Naive thymus-derived CD8-positive, alpha-beta T cell (primary cell): ENCODE data around the gene UBE2V1. TPM values are rescaled to one million over a fixed set of nuclear protein-coding genes. Genes with fewer than 3 reads are reported as not detected.
A peak's percentile ranks its signal among the peaks of the same experiment; 100 is the strongest.

Experiments
- ATAC-seq, 2 donors: fragments of 150-1000 bp; cut with Tn5 transposase in 1 of 2; sonication (Bioruptor Pico), chemical (Tn5 transposase) in 1 of 2; 1 replicate in 1 of 2; 2 replicates in 1 of 2; pipeline ENCODE4 v1.10.0; 2021; ENCODE audit warnings: mild to moderate bottlenecking in 2 of 2, moderate library complexity in 2 of 2
- POLR2A ChIA-PET: fragments of 350-600 bp; sonication (Branson Sonifier 250); formaldehyde crosslinking; loops from one replicate; lab custom pipeline; 2021; ENCODE audit warnings: antibody characterized with exemption; lab: Charles Lee
- DNase-seq, 10 donors: peaks; one replicate each; pipeline versions ENCODE4 v3.0.0 to v3.0.0-alpha.2; 2020 to 2022
- H3K27ac Mint-ChIP-seq, 10 donors: one replicate each; pipeline ENCODE4 v1.8.0; 2020 to 2022; ENCODE audit warnings: mild to moderate bottlenecking in 10 of 10, mixed read lengths in 10 of 10, moderate library complexity in 4 of 10, inconsistent platforms in 1 of 10
- H3K27me3 Mint-ChIP-seq, 5 donors: one replicate each; pipeline ENCODE4 v1.8.0; 2021 to 2022; ENCODE audit warnings: mixed read lengths in 5 of 5
- H3K36me3 Mint-ChIP-seq, 3 donors: one replicate each; pipeline ENCODE4 v1.8.0; 2020 to 2022; ENCODE audit warnings: mixed read lengths in 3 of 3, mild to moderate bottlenecking in 2 of 3, inconsistent platforms in 1 of 3
- H3K4me1 Mint-ChIP-seq, 4 donors: one replicate each; pipeline ENCODE4 v1.8.0; 2021 to 2022; ENCODE audit warnings: mixed read lengths in 4 of 4
- H3K4me3 Mint-ChIP-seq, 10 donors: one replicate each; pipeline ENCODE4 v1.8.0; 2020 to 2022; ENCODE audit warnings: mild to moderate bottlenecking in 10 of 10, mixed read lengths in 10 of 10, moderate library complexity in 6 of 10, inconsistent platforms in 1 of 10
- H3K9me3 Mint-ChIP-seq, 9 donors: one replicate each; pipeline ENCODE4 v1.8.0; 2020 to 2022; ENCODE audit warnings: mixed read lengths in 9 of 9, mild to moderate bottlenecking in 3 of 9, inconsistent platforms in 1 of 9, moderate library complexity in 1 of 9
- polyA plus RNA-seq, 3 donors: library from polyadenylated mRNA; unstranded; fragments of 300-500 nt; fragmentation: Illumina TruSeq; gene quantifications; one replicate each; pipeline ENCODE4 v1.2.3, GENCODE V29; 2021
- total RNA-seq, 8 experiments: library from RNA in 2 of 8; stranded (reverse) in 2 of 8; gene quantifications; one replicate each; pipeline ENCODE4 v1.2.3 and lab custom pipeline; 2021 to 2026

Gene UBE2V1
- total and polyA plus RNA-seq, 5 experiments from 2014 or later, result 141 to 165 (median 154) TPM

DNA sequence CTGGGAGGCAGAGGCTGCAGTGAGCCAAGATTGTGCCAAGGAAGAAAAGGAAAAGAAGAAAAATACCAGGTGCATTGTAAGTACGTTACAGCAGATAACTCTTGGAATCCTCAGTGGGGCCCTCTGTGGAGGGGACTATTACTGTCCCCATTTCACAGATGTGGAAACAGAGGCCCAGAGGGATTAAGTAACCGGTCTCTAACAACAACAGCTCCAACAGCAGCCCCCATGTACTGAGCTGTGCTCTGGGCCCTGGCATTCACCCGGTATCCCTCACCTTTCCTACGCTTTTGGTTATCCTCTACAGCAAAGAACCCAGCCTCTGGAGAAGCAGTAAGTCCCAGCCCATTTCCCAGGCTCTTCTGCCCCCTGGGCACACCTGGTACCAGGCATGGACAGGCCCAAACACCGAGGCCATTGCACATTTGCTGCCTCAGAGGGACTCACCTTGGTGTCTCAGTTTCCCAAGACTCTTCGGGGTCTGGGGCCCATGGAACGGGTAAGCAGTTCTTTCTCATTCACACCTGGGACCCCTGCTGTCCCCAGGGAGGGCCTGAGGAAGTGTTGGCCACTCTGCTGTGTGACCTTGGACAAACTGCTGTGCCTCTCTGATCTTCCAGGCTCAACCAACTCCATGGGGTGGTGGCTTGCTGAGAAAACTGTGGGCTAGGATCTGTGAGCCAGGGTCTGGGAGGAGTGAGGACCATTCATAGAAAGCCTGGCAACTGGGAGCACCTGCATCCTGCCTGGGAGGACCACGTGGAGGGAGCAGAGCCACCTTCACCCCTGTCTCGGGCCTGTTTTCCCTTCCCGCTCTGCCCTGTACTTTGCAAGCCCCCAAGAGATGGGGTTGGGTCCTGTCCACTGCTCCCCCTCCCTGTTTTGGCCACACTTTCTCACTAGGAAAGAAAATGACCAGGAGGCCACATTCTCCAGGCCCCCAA, 70.3 kb downstream of the UBE2V1 start:
- Mint-ChIP-seq H3K36me3 (peaks cover 0 to 5% (median 0%) of the 10 kb centered on the region in 3 donors), H3K27me3 (peaks cover 2 to 11% (median 5%) of the 10 kb centered on the region in 5 donors), H3K9me3 (peaks cover 0 to 6% (median 0%) of the 10 kb centered on the region in 9 donors), H3K4me1 (peaks cover 0 to 13% (median 9%) of the 10 kb centered on the region in 4 donors), H3K4me3 (no peak overlapping the region), H3K27ac (no peak overlapping the region)
- no peak for DNase-seq
- no peak for ATAC-seq
- POLR2A ChIA-PET, result no interaction called here

DNA sequence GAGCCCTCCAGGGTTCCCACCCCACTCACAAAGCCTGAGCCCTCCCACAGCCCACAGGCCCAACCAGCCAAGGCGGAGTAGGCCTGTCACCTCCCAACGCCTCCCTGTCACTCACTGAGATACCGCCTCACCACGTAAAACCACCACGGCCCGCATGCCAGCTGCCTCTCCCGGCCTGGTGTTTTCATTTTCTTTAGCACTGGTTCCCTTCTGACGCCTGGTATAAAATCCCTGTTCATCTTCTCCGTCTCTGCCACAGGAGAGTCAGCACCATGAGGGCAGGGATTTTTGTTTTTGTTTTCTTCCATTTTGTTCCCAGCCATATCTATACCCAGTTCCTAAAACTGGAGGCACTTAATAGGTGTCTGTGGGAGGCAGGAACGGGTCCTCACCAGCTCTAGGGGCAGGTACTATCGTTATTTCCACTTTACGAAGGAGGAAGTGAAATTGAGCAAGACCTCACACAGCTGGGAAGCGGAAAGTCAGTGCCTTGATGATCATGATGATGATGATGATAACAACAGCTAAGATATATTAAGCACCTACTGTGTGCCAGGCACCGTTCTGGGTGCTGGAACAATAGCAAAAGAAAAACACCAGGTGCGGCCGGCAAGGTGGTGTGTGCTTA, 71.6 kb downstream of the UBE2V1 start:
- ATAC-seq (peak in 1 of 2 donors; percentile 41), DNase-seq (no peak)
- H3K4me3 Mint-ChIP-seq, result peak overlapping the region in 2 of 10 donors; percentile 52 to 61
- peaks cover 0 to 5% (median 0%) of the 10 kb centered on the region in 3 donors for H3K36me3 Mint-ChIP-seq
- peaks cover 2 to 11% (median 3%) of the 10 kb centered on the region in 5 donors for H3K27me3 Mint-ChIP-seq
- peak overlapping the region in 2 of 10 donors; percentile 44 to 67 for H3K27ac Mint-ChIP-seq
- peaks cover 0 to 6% (median 0%) of the 10 kb centered on the region in 9 donors for H3K9me3 Mint-ChIP-seq
- H3K4me1 Mint-ChIP-seq, result peaks cover 0 to 10% (median 4%) of the 10 kb centered on the region in 4 donors
- POLR2A ChIA-PET, result no interaction called here

DNA sequence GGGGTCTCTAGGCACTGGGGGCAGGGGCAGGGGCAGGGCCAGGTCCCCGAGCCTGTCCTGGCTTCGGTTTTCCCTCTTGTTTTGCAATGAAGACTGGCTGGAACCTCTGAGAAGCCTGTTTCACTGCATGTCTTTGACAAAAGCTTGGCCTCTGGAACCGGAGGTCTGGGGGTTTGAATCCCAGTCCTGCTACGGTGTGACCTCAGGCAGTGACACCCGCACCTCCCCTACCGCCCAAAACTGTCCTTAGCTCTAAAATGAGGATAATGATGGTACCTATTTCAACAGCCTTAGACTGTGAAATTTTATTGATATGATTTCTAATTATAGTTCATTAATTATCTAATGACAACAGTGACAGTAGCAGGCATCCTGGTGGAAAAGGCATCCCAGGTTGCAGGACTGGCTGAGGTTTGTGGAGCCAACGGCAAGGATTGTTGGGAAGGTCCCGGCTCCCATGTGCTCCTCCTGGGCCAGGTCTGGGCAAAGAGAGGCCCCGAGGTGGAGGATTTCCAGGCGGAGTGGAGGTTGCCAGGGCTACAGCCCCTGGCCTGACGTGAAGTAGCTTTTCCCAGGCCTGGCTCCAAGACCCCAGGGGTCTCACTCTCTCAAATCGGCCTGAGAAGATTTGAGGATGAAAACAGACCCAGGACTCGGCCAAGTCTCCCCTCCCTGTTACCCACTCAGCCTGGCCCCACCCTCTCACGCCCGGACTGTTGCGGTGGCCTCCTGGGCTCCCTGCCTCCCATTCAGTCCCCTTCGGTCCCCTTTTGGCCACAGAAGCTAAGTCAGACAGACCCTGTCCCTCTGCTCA, 72.3 kb downstream of the UBE2V1 start:
- Mint-ChIP-seq H3K4me3 (peak overlapping the region in 1 of 10 donors; percentile 61), H3K36me3 (no peaks in the 10 kb centered on the region), H3K27ac (peak overlapping the region in 2 of 10 donors; percentile 44 to 67), H3K4me1 (peaks cover 0 to 10% (median 2%) of the 10 kb centered on the region in 4 donors), H3K9me3 (peaks cover 0 to 2% (median 0%) of the 10 kb centered on the region in 9 donors), H3K27me3 (peaks cover 0 to 4% (median 2%) of the 10 kb centered on the region in 5 donors)
- POLR2A ChIA-PET, result no interaction called here
- ATAC-seq, result no peak
- no peak for DNase-seq

DNA sequence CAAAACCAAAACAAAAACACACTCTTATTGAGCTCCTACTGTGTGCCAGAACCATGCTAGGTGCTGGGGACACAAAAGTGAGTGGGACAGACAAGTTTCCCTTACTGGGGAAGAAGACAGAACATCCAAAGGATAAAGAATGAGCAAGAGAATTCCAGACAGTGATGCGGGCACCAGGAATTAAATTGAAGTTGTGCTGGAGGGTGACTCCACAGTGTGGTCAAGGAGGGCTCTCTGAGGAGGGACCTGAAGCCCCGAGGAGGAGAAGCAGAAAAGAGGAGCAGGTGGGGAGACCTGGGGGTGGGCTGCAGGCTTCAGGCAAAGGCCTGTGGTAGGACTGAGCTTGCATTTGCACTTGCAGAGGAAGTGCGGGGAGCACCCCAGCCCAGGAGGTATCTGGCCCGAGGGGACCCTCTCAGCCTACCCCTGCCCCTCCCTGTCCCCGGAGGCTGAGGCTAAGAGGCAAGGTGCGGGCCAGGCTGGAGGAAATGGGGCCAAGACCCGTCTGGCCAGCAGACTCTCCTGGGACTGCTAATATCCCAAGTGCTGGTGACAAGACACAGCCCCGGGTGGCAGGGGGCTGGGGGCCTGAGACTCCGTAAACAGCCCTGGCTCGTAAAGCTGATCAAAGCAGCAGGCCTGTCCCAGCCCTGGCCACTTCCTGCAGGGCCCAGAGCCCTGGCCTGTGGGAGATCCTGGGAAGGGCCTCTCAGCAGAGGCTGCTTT, 73.1 kb downstream of the UBE2V1 start:
- H3K36me3 Mint-ChIP-seq, result no peaks in the 10 kb centered on the region
- H3K4me1 Mint-ChIP-seq, result peaks cover 0 to 10% (median 2%) of the 10 kb centered on the region in 4 donors
- H3K27me3 Mint-ChIP-seq, result peaks cover 0 to 4% (median 0%) of the 10 kb centered on the region in 5 donors
- no peak for ATAC-seq
- H3K4me3 Mint-ChIP-seq, result no peak overlapping the region
- no peak for DNase-seq
- H3K27ac Mint-ChIP-seq, result peak overlapping the region in 1 of 10 donors; percentile 70
- no peaks in the 10 kb centered on the region for H3K9me3 Mint-ChIP-seq
- POLR2A ChIA-PET, result no interaction called here

DNA sequence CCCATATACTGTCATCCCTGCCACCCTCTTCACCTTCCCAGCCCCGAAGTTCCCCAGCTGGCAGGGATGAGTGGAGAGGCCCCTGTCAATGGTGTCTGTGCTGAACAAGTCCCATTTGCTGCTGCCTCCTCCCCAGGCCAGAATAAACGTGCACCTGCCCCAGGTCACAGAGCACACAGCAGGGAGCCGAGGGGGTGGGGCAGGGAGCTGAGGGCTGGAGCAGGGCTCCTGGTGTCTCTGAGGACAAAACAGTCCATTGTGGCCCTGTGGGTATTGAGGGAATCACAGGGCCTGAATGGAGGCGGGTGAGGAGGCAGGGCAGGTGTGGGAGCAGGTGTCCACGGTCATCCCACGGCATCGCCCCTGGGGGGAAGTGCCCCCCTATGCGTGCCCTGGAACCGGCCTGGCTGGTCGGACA, 74.4 kb downstream of the UBE2V1 start:
- Mint-ChIP-seq H3K27me3 (peaks cover 0 to under 1% (median 0%) of the 10 kb centered on the region in 5 donors), H3K9me3 (no peaks in the 10 kb centered on the region), H3K36me3 (no peaks in the 10 kb centered on the region), H3K27ac (no peak overlapping the region), H3K4me3 (no peak overlapping the region), H3K4me1 (peaks cover 0 to 10% (median 2%) of the 10 kb centered on the region in 4 donors)
- POLR2A ChIA-PET, result no interaction called here
- no peak for DNase-seq
- ATAC-seq, result no peak

DNA sequence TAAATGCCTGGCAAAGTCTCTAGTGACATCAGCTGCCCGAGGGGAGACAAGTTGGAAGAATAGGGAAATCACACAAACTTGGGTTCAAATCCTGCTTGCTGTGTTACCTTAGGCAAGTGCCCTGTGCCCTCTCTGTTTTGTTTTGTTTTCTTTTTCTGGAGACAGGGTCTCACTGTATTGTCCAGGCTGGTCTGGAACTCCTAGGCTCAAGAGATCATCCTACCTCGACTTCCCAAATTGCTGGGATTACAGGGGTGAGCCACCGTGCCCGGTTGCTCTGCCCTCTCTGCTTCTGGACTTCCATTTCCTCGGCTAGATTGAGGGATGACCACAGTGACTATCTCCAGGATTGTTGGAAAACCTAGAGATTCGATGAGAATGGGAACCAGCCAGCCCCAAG, 74.8 kb downstream of the UBE2V1 start:
- Mint-ChIP-seq H3K4me3 (no peak overlapping the region), H3K36me3 (no peaks in the 10 kb centered on the region), H3K4me1 (peaks cover 0 to 10% (median 2%) of the 10 kb centered on the region in 4 donors), H3K27ac (no peak overlapping the region), H3K27me3 (no peaks in the 10 kb centered on the region), H3K9me3 (no peaks in the 10 kb centered on the region)
- DNase-seq, result no peak
- ATAC-seq, result no peak
- POLR2A ChIA-PET, result no interaction called here

DNA sequence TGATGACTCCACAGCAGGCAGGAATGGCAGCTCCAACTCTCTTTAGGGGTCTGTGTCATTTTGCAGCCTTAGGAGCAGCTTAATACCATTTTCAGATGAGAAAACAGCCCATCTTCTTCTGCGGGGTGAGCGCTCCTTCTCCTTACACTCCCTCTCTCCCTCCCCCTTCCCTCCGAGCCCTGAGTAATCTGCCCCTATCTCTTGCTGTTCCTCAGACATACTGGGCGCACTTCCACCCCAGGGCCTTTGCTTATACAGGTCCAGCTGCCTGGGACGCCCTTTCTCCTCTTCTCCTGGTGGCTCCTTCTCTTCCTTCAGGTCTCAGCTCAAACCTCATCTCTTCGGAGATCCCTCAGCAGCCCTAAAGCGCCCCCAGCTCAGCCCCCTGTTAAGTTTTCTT, 75.4 kb downstream of the UBE2V1 start:
- H3K4me1 Mint-ChIP-seq, result peaks cover 0 to 10% (median 2%) of the 10 kb centered on the region in 4 donors
- no peaks in the 10 kb centered on the region for H3K36me3 Mint-ChIP-seq
- no peak overlapping the region for H3K27ac Mint-ChIP-seq
- DNase-seq (no peak), ATAC-seq (no peak)
- H3K27me3 Mint-ChIP-seq, result no peaks in the 10 kb centered on the region
- no peaks in the 10 kb centered on the region for H3K9me3 Mint-ChIP-seq
- no peak overlapping the region for H3K4me3 Mint-ChIP-seq
- POLR2A ChIA-PET, result no interaction called here

DNA sequence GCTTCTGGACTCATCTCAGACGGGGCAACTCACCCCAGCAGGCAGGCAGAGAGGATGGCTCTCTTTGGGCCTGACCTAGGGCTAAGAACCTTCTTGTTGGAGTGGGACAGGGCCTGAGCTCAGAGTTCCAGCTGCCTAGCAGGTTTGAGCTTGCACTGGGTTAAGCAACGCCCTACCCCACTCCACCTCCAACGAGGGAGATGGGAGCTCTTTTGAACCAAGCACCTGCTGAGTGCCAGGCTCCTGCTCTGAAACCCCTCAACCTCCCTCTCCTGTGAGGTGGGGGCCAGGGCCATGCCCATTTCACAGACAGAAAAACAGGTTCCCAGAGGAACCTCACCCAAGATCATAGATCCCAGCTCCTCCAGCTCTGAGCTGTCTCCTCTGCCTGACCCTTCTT, 75.8 kb downstream of the UBE2V1 start:
- DNase-seq (no peak), ATAC-seq (no peak)
- Mint-ChIP-seq H3K4me1 (peaks cover 0 to 10% (median 2%) of the 10 kb centered on the region in 4 donors), H3K9me3 (no peaks in the 10 kb centered on the region), H3K36me3 (no peaks in the 10 kb centered on the region), H3K27me3 (no peaks in the 10 kb centered on the region), H3K27ac (no peak overlapping the region), H3K4me3 (no peak overlapping the region)
- POLR2A ChIA-PET, result no interaction called here

DNA sequence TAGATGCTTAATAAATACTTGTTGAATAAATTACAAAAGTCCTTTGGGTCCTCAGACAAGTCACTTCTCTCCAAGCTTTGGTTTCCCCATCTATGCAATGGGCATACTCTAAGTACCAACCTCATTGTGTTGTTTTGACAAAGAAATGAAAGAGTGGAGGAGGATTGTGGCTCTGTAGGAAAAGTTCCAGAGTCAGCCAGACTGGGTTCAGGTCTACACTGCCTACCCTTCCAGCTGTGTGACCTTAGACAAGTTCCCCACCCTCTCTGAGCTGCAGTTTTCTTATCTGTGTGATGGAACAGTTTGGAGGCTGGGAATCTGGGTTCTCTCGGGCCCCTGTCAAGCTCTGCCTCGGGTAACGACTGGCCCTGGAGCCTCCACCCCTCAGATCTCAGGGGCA, 76.2 kb downstream of the UBE2V1 start:
- ATAC-seq (no peak), DNase-seq (no peak)
- POLR2A ChIA-PET, result no interaction called here
- no peak overlapping the region for H3K27ac Mint-ChIP-seq
- H3K4me3 Mint-ChIP-seq, result no peak overlapping the region
- no peaks in the 10 kb centered on the region for H3K27me3 Mint-ChIP-seq
- peaks cover 0 to 10% (median 2%) of the 10 kb centered on the region in 4 donors for H3K4me1 Mint-ChIP-seq
- H3K36me3 Mint-ChIP-seq, result no peaks in the 10 kb centered on the region
- H3K9me3 Mint-ChIP-seq, result no peaks in the 10 kb centered on the region

DNA sequence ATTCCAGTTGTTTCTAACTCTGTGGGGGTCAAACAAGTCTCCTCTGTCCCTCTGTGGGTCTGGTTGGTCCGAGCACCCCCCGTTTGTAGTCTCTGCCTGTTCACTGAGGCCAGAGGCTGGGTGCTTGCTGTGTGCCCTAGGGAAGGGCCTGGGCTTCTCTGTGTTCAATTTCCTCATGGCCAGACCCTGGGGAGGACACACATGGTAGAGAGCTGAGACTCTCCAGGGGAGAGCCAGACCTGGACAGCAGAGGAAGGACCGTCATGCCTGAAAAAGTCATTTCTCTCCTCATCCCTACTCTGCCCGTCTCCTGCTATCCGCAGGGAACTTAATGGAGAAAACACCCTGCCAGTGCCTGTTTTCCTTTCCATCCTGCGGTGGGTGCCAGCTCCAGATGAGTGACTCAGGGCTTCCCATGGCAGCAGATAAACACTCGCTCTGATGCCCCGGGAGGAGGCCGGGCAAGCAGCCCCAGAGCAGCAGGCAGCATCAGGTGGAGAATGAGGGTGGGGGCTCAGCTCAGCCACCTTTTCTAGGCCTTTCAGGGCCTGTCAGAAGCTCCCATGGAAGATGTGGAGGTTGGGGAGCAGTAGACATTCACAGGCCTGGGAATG, 78.3 kb downstream of the UBE2V1 start:
- no peaks in the 10 kb centered on the region for H3K9me3 Mint-ChIP-seq
- no peak overlapping the region for H3K4me3 Mint-ChIP-seq
- no peak for DNase-seq
- peaks cover 0 to 2% (median 0%) of the 10 kb centered on the region in 4 donors for H3K4me1 Mint-ChIP-seq
- H3K27me3 Mint-ChIP-seq, result no peaks in the 10 kb centered on the region
- no peaks in the 10 kb centered on the region for H3K36me3 Mint-ChIP-seq
- H3K27ac Mint-ChIP-seq, result no peak overlapping the region
- POLR2A ChIA-PET, result no interaction called here
- ATAC-seq, result no peak

DNA sequence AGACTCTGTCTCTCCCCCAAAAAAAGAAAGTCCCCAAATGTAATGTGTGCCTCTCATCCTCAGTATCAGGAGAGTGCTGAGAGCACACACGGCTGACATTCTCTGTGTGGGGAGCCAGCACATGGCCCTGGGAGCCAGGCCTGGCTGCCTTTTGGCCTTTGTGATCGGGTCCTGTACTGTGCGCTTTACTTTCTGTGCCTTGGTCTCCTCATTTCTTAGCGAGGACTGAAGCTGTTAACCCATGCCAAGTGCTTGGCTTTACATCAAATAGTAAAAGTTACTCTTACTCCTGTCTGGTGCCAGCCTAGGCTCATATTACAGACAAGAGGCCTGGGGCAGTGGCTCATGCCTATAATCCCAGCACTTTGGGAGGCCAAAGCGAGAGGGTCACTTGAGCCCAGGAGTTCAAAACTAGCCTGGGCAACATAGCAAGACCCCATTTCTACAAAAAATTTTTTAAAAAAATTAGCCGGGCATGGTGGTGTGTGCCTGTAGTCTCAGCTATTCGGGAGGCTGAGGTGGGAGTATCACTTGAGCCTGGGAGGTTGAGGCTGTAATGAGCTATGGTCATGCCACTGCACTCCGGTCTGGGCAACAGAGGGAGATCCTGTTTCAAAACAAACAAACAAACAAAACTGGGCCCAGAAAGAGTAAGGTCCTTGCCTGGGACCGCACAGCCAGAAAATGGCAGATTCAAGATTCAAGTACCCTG, 79.8 kb downstream of the UBE2V1 start:
- no peak overlapping the region for H3K27ac Mint-ChIP-seq
- no peaks in the 10 kb centered on the region for H3K36me3 Mint-ChIP-seq
- no peaks in the 10 kb centered on the region for H3K27me3 Mint-ChIP-seq
- no peak for ATAC-seq
- POLR2A ChIA-PET, result no interaction called here
- no peak for DNase-seq
- H3K4me3 Mint-ChIP-seq, result no peak overlapping the region
- no peaks in the 10 kb centered on the region for H3K9me3 Mint-ChIP-seq
- no peaks in the 10 kb centered on the region for H3K4me1 Mint-ChIP-seq
